HepG2 (cell line): Measurements from ENCODE around the gene FOLR2.

ENCODE experiments used
- TOPORS ChIP-seq: sonication (generic); formaldehyde crosslinking; IDR thresholded peaks from 2 replicates; pipeline ENCODE4 v1.8.0; 2023; ENCODE audit warnings: mild to moderate bottlenecking, missing genetic modification reagents
- TF ChIP-seq, protein P1 (sequence below): sonication (generic); formaldehyde crosslinking; IDR thresholded peaks from 2 replicates; pipeline ENCODE4 v1.4.0; 2020; ENCODE audit warnings: missing genetic modification reagents, borderline replicate concordance

DNA sequence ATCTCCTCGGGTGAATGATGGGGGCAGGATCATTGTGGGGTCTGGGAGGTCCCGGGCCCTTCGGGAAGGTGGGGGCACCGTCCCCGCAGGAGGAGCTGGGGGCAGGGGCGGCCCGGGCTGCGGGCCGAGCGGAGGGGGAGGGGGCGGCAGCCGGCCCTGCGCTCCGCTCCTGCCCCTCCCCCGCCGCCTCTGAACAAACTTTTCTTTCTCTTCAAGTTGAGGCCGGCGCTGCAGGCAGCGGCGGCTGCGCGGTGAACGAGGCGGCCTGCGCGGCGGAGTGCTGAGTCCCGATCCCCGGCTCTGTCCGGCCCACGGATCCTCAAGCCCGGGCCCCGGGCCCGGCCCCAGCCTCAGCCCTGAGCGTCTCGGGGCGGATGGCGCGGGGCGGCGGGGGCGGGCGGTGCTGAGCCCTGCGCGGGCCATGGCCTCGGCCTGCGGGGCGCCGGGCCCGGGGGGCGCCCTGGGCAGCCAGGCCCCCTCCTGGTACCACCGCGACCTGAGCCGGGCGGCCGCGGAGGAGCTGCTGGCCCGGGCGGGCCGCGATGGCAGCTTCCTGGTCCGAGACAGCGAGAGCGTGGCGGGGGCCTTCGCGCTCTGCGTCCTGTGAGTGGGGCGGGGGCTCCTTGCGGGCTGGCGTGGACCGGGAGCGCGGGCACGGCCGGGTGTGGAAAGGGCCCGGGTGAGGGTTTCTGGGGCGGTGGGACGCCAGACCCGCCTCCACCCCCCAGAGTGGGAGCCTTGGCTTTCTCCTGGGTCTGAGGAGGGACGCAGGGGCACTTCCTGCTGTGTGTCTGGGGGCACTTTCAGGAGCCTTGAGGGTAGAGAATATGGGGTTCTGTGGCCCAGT is 8.2 kb downstream of the FOLR2 start, which contains the start of gene INPPL1:
- TF ChIP-seq, protein P1, sequence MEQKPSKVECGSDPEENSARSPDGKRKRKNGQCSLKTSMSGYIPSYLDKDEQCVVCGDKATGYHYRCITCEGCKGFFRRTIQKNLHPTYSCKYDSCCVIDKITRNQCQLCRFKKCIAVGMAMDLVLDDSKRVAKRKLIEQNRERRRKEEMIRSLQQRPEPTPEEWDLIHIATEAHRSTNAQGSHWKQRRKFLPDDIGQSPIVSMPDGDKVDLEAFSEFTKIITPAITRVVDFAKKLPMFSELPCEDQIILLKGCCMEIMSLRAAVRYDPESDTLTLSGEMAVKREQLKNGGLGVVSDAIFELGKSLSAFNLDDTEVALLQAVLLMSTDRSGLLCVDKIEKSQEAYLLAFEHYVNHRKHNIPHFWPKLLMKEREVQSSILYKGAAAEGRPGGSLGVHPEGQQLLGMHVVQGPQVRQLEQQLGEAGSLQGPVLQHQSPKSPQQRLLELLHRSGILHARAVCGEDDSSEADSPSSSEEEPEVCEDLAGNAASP (CRISPR knock-in tag), result no peak
- TF ChIP-seq TOPORS, result no peak
